Osteoblast (primary cell): ENCODE measurements around the gene NES. TPM values are rescaled to one million over a fixed set of nuclear protein-coding genes. Genes with fewer than 3 reads are reported as not detected.

ENCODE experiments used
- DNase-seq: peaks from one replicate; pipeline ENCODE4 v3.0.0; 2011; ENCODE audit warnings: low spot score, mixed read lengths; ENCODE audit not compliant: insufficient read length; ENCODE audit errors: missing footprints
- H2AFZ ChIP-seq: 2 replicates; pipeline ENCODE4 v1.6.0; 2011; ENCODE audit warnings: mild to moderate bottlenecking, low read length
- H3K27ac ChIP-seq: 2 replicates; pipeline ENCODE4 v1.5.1; 2011; ENCODE audit warnings: mild to moderate bottlenecking, low read depth, low read length, moderate library complexity
- H3K27me3 ChIP-seq: 2 replicates; pipeline ENCODE4 v1.6.0; 2012; ENCODE audit warnings: mild to moderate bottlenecking, control low read depth, inconsistent platforms, low read length, moderate library complexity; ENCODE audit not compliant: insufficient read depth
- H3K36me3 ChIP-seq: 2 replicates; pipeline ENCODE4 v1.5.1; 2011; ENCODE audit warnings: mild to moderate bottlenecking, low read length, control low read depth, moderate library complexity; ENCODE audit not compliant: insufficient read depth
- H3K4me1 ChIP-seq: 2 replicates; pipeline ENCODE4 v1.5.1; 2011; ENCODE audit warnings: mild to moderate bottlenecking, low read length, control low read depth, moderate library complexity; ENCODE audit not compliant: insufficient read depth
- H3K4me2 ChIP-seq: 2 replicates; pipeline ENCODE4 v1.6.0; 2011; ENCODE audit warnings: mild to moderate bottlenecking, low read length; ENCODE audit not compliant: insufficient read depth
- H3K4me3 ChIP-seq: fragments of 200-600 bp; sonication (generic); 3 replicates; pipeline ENCODE4 v1.5.1; 2012; ENCODE audit warnings: mild to moderate bottlenecking, low read length, inconsistent platforms; ENCODE audit not compliant: insufficient read depth
- H3K79me2 ChIP-seq: 2 replicates; pipeline ENCODE4 v1.6.0; 2012; ENCODE audit warnings: mild to moderate bottlenecking, low read length, control low read depth, inconsistent platforms; ENCODE audit not compliant: insufficient read depth
- H3K9me3 ChIP-seq: 2 replicates; pipeline ENCODE4 v1.5.1; 2011; ENCODE audit warnings: low read depth, low read length, control low read depth
- H4K20me1 ChIP-seq: 2 replicates; pipeline ENCODE4 v1.6.0; 2012; ENCODE audit warnings: mild to moderate bottlenecking, low read length, control low read depth; ENCODE audit not compliant: insufficient read depth
- CTCF ChIP-seq: IDR thresholded peaks from 2 replicates; pipeline ENCODE4 v1.5.1; 2011; ENCODE audit warnings: mild to moderate bottlenecking, low read depth, low read length, moderate library complexity; ENCODE audit errors: extremely low read depth
- total RNA-seq: library from RNA; depleted of rRNA; stranded (reverse); fragments of >200 nt; gene quantifications from 2 replicates; pipeline ENCODE4 v1.2.3, GENCODE V29; 2012

NES gene
- total RNA-seq, 1 donor = 0.36 TPM

GRCh38 chr1:156690675-156691036 lies 13.4 kb upstream of the NES start:
- no peak for TF ChIP-seq CTCF
- Histone ChIP-seq H3K4me2 (no peak overlapping the region), H3K79me2 (no peaks in the 10 kb centered on the region), H2AFZ (no peak overlapping the region), H3K27ac (no peak overlapping the region), H3K36me3 (no peaks in the 10 kb centered on the region), H3K9me3 (no peaks in the 10 kb centered on the region), H3K27me3 (peaks cover 8% of the 10 kb centered on the region), H3K4me3 (no peak overlapping the region), H3K4me1 (peaks cover 22% of the 10 kb centered on the region), H4K20me1 (no peaks in the 10 kb centered on the region)
- peak; percentile 77 for DNase-seq

GRCh38 chr1:156689953-156690674 lies 12.9 kb upstream of the NES start:
- peaks cover 22% of the 10 kb centered on the region for H3K4me1 ChIP-seq
- peak overlapping the region; percentile 83 for H3K4me2 ChIP-seq
- H3K27me3 ChIP-seq = peaks cover 8% of the 10 kb centered on the region
- peak overlapping the region; percentile 66 for H3K4me3 ChIP-seq
- no peaks in the 10 kb centered on the region for H3K79me2 ChIP-seq
- no peaks in the 10 kb centered on the region for H3K9me3 ChIP-seq
- no peak overlapping the region for H3K27ac ChIP-seq
- H3K36me3 ChIP-seq = no peaks in the 10 kb centered on the region
- peak; percentile 52 for DNase-seq
- no peak overlapping the region for H2AFZ ChIP-seq
- no peak for TF ChIP-seq CTCF
- H4K20me1 ChIP-seq = no peaks in the 10 kb centered on the region

GRCh38 chr1:156689035-156689952 lies 12.1 kb upstream of the NES start:
- Histone ChIP-seq H3K36me3 (no peaks in the 10 kb centered on the region), H3K9me3 (no peaks in the 10 kb centered on the region), H2AFZ (peak overlapping the region; percentile 86), H3K27ac (no peak overlapping the region), H4K20me1 (no peaks in the 10 kb centered on the region), H3K4me2 (peak overlapping the region; percentile 83), H3K4me3 (peak overlapping the region; percentile 66), H3K79me2 (no peaks in the 10 kb centered on the region), H3K27me3 (peaks cover 8% of the 10 kb centered on the region), H3K4me1 (peaks cover 30% of the 10 kb centered on the region)
- peak; percentile 97 for DNase-seq
- TF ChIP-seq CTCF = peak; percentile 84

GRCh38 chr1:156684227-156684782 lies 7.1 kb upstream of the NES start:
- peak; percentile 93 for DNase-seq
- H3K4me1 ChIP-seq = peaks cover 13% of the 10 kb centered on the region
- peak overlapping the region; percentile 42 for H3K4me2 ChIP-seq
- peak overlapping the region; percentile 63 for H2AFZ ChIP-seq
- no peak overlapping the region for H3K4me3 ChIP-seq
- peak; percentile 11 for TF ChIP-seq CTCF
- H3K27me3 ChIP-seq = peaks cover 12% of the 10 kb centered on the region
- H3K36me3 ChIP-seq = no peaks in the 10 kb centered on the region
- H3K27ac ChIP-seq = peak overlapping the region; percentile 72
- H3K79me2 ChIP-seq = no peaks in the 10 kb centered on the region
- no peaks in the 10 kb centered on the region for H4K20me1 ChIP-seq
- H3K9me3 ChIP-seq = no peaks in the 10 kb centered on the region
